ENCODE data around the gene XXYLT1. TPM values are rescaled to one million over a fixed set of nuclear protein-coding genes. Genes with fewer than 3 reads are reported as not detected.
A peak's percentile ranks its signal among the peaks of the same experiment; 100 is the strongest.

The XXYLT1 gene
- total and polyA plus RNA-seq, 10 donors = 2.7 to 22.3 (median 9.5) TPM

GRCh38 chr3:195149292-195150030, 121.5 kb downstream of the XXYLT1 start:
- no peak for DNase-seq
- intact Hi-C loops (cut with DNase I; ENCODE audit: low total_unique reads) = no loop called here
- Histone ChIP-seq H3K9me3 (no peaks in the 10 kb centered on the region), H3K4me3 (peak overlapping the region in 1 of 8 donors; percentile 62), H3K36me3 (no peaks in the 10 kb centered on the region), H3K27ac (peak overlapping the region; percentile 60 to 85 (median 74)), H3K4me1 (peaks cover 31 to 93% (median 67%) of the 10 kb centered on the region in 6 donors), H3K27me3 (replicated peaks in 1 of 7) (no peaks in the 10 kb centered on the region)
- WGBS, 5 donors = 27 to 55% (median 38%) methylated on average over 15 of the region's 15 CpGs
- no peak for TF ChIP-seq POLR2A (IDR thresholded peaks at IDR 0.05)
- no peak for TF ChIP-seq POLR2AphosphoS5 (IDR thresholded peaks at IDR 0.05)
- TF ChIP-seq CTCF (IDR thresholded peaks at IDR 0.05 in 8 of 11, conservative IDR thresholded peaks at IDR 0.05 in 3 of 11) = no peak

- Histone ChIP-seq H3K27ac (peak overlapping the region in 7 of 8 donors; percentile 36 to 85 (median 74)), H3K4me1 (peaks cover 25 to 88% (median 59%) of the 10 kb centered on the region in 6 donors), H3K4me3 (peak overlapping the region in 3 of 8 donors; percentile 19 to 62 (median 21)), H3K9me3 (no peaks in the 10 kb centered on the region), H3K36me3 (no peaks in the 10 kb centered on the region), H3K27me3 (replicated peaks in 1 of 7) (no peaks in the 10 kb centered on the region)
- DNase-seq = no peak
- 17 to 27% (median 26%) methylated on average over 10 of the region's 10 CpGs for WGBS, 5 donors
- intact Hi-C loops (cut with DNase I; ENCODE audit: low total_unique reads) = no loop called here
- no peak for TF ChIP-seq CTCF (IDR thresholded peaks at IDR 0.05 in 8 of 11, conservative IDR thresholded peaks at IDR 0.05 in 3 of 11)
- TF ChIP-seq POLR2AphosphoS5 (IDR thresholded peaks at IDR 0.05) = no peak
- no peak for TF ChIP-seq POLR2A (IDR thresholded peaks at IDR 0.05)
These were observed 122.4 kb downstream of the XXYLT1 start for GRCh38 chr3:195148549-195148948.

GRCh38 chr3:195147649-195148080, 123.3 kb downstream of the XXYLT1 start:
- H3K27me3 ChIP-seq (replicated peaks in 1 of 7) = no peaks in the 10 kb centered on the region
- peak in 2 of 3 donors; percentile 40 to 52 for TF ChIP-seq POLR2AphosphoS5 (IDR thresholded peaks at IDR 0.05)
- TF ChIP-seq CTCF (IDR thresholded peaks at IDR 0.05 in 8 of 11, conservative IDR thresholded peaks at IDR 0.05 in 3 of 11) = no peak
- intact Hi-C loops (cut with DNase I; ENCODE audit: low total_unique reads) = no loop called here
- no peaks in the 10 kb centered on the region for H3K9me3 ChIP-seq
- H3K4me1 ChIP-seq = peaks cover 25 to 79% (median 52%) of the 10 kb centered on the region in 6 donors
- peak overlapping the region; percentile 21 to 85 (median 66) for H3K27ac ChIP-seq
- peak overlapping the region; percentile 19 to 62 (median 22) for H3K4me3 ChIP-seq
- no peaks in the 10 kb centered on the region for H3K36me3 ChIP-seq
- peak; percentile 86 for DNase-seq
- 14 to 31% (median 23%) methylated on average over 17 of the region's 17 CpGs for WGBS, 5 donors

- no peak overlapping the region for H3K27ac ChIP-seq
These were observed 124.8 kb downstream of the XXYLT1 start for GRCh38 chr3:195146131-195146530.

More at GRCh38 chr3:195146131-195146530, 124.8 kb downstream of the XXYLT1 start:
- no peak overlapping the region for H3K4me3 ChIP-seq
- 77 to 86% (median 83%) methylated on average over 8 of the region's 8 CpGs for WGBS, 5 donors
- TF ChIP-seq POLR2AphosphoS5 (IDR thresholded peaks at IDR 0.05) (no peak), CTCF (IDR thresholded peaks at IDR 0.05 in 8 of 11, conservative IDR thresholded peaks at IDR 0.05 in 3 of 11) (no peak), POLR2A (IDR thresholded peaks at IDR 0.05) (no peak)
- intact Hi-C loops (cut with DNase I; ENCODE audit: low total_unique reads) = no loop called here
- DNase-seq = no peak
- H3K27me3 ChIP-seq (replicated peaks in 1 of 7) = no peaks in the 10 kb centered on the region
- H3K9me3 ChIP-seq = peaks cover 0 to 6% (median 2%) of the 10 kb centered on the region in 8 donors
- H3K4me1 ChIP-seq = peaks cover 25 to 70% (median 47%) of the 10 kb centered on the region in 6 donors
- H3K36me3 ChIP-seq = no peaks in the 10 kb centered on the region

Data from spleen (tissue), 11 donors.